Measurements from ENCODE around the gene HTR5A.
"Not testable (repeated sequence)": the region's sequence is repeated elsewhere in the genome, so short reads cannot be mapped to it uniquely, and the experiment has no call there.

The HTR5A gene

GRCh38 chr7:155069992-155070751 lies at the start of gene HTR5A:
HTR5A (plus strand) TSS chr7:155070324; CDS start chr7:155070900, 576 bp downstream.
- H3K4me1 ChIP-seq (ENCODE audit: control insufficient read depth, insufficient read depth, low read length) = no peaks in the 10 kb centered on the region; the same call in 1 of the 2 replicates
- H3K4me3 ChIP-seq (ENCODE audit: low read depth, low read length) = peak within 1 kb of the TSS; percentile 58
- no peaks in the 10 kb centered on the region for H3K9me3 ChIP-seq (ENCODE audit: control insufficient read depth, insufficient read depth, low read length)
- H3K36me3 ChIP-seq (ENCODE audit: control insufficient read depth, insufficient read depth, low read length) = no peaks in the 10 kb centered on the region
- peaks cover 27% of the 10 kb centered on the region for H3K27me3 ChIP-seq (ENCODE audit: control insufficient read depth, insufficient read depth, low read length)
- H3K9ac ChIP-seq (ENCODE audit: low read depth, low read length) = no peak within 1 kb of the TSS
- H3K27ac ChIP-seq (ENCODE audit: low read depth, low read length) = no peak within 1 kb of the TSS

GRCh38 chr7:155020996-155021395 lies 49.1 kb upstream of the HTR5A start:
- no peaks in the 10 kb centered on the region for H3K4me1 ChIP-seq (ENCODE audit: control insufficient read depth, insufficient read depth, low read length)
- H3K27me3 ChIP-seq (ENCODE audit: control insufficient read depth, insufficient read depth, low read length) = no peaks in the 10 kb centered on the region
- H3K36me3 ChIP-seq (ENCODE audit: control insufficient read depth, insufficient read depth, low read length) = no peaks in the 10 kb centered on the region
- no peak overlapping the region for H3K27ac ChIP-seq (ENCODE audit: low read depth, low read length)
- H3K4me3 ChIP-seq (ENCODE audit: low read depth, low read length) = no peak overlapping the region
- no peaks in the 10 kb centered on the region for H3K9me3 ChIP-seq (ENCODE audit: control insufficient read depth, insufficient read depth, low read length)
- H3K9ac ChIP-seq (ENCODE audit: low read depth, low read length) = no peak overlapping the region

- no peaks in the 10 kb centered on the region for H3K36me3 ChIP-seq (ENCODE audit: control insufficient read depth, insufficient read depth, low read length)
- H3K27me3 ChIP-seq (ENCODE audit: control insufficient read depth, insufficient read depth, low read length) = no peaks in the 10 kb centered on the region
- H3K27ac ChIP-seq (ENCODE audit: low read depth, low read length) = no peak overlapping the region
- H3K4me1 ChIP-seq (ENCODE audit: control insufficient read depth, insufficient read depth, low read length) = no peaks in the 10 kb centered on the region
- H3K9ac ChIP-seq (ENCODE audit: low read depth, low read length) = no peak overlapping the region
- no peaks in the 10 kb centered on the region for H3K9me3 ChIP-seq (ENCODE audit: control insufficient read depth, insufficient read depth, low read length)
- H3K4me3 ChIP-seq (ENCODE audit: low read depth, low read length) = no peak overlapping the region
These were observed 48.4 kb upstream of the HTR5A start for GRCh38 chr7:155021699-155022145.

GRCh38 chr7:155027879-155028278 lies 42.2 kb upstream of the HTR5A start:
- no peaks in the 10 kb centered on the region for H3K27me3 ChIP-seq (ENCODE audit: control insufficient read depth, insufficient read depth, low read length)
- H3K36me3 ChIP-seq (ENCODE audit: control insufficient read depth, insufficient read depth, low read length) = no peaks in the 10 kb centered on the region
- H3K4me3 ChIP-seq (ENCODE audit: low read depth, low read length) = no peak overlapping the region
- H3K27ac ChIP-seq (ENCODE audit: low read depth, low read length) = peak overlapping the region; percentile 76
- no peaks in the 10 kb centered on the region for H3K9me3 ChIP-seq (ENCODE audit: control insufficient read depth, insufficient read depth, low read length)
- peaks cover 7% of the 10 kb centered on the region for H3K4me1 ChIP-seq (ENCODE audit: control insufficient read depth, insufficient read depth, low read length)
- no peak overlapping the region for H3K9ac ChIP-seq (ENCODE audit: low read depth, low read length)

GRCh38 chr7:155032978-155033377 lies 37.1 kb upstream of the HTR5A start:
- Histone ChIP-seq H3K4me3 (ENCODE audit: low read depth, low read length) (no peak overlapping the region), H3K4me1 (ENCODE audit: control insufficient read depth, insufficient read depth, low read length) (no peaks in the 10 kb centered on the region), H3K36me3 (ENCODE audit: control insufficient read depth, insufficient read depth, low read length) (no peaks in the 10 kb centered on the region), H3K27me3 (ENCODE audit: control insufficient read depth, insufficient read depth, low read length) (no peaks in the 10 kb centered on the region), H3K9ac (ENCODE audit: low read depth, low read length) (no peak overlapping the region), H3K9me3 (ENCODE audit: control insufficient read depth, insufficient read depth, low read length) (no peaks in the 10 kb centered on the region), H3K27ac (ENCODE audit: low read depth, low read length) (no peak overlapping the region)

- not testable (repeated sequence) for H3K9ac ChIP-seq (ENCODE audit: low read depth, low read length); H3K4me1 ChIP-seq (ENCODE audit: control insufficient read depth, insufficient read depth, low read length); H3K27me3 ChIP-seq (ENCODE audit: control insufficient read depth, insufficient read depth, low read length)
These were observed 35.6 kb upstream of the HTR5A start for GRCh38 chr7:155034495-155034894.

GRCh38 chr7:155038335-155038734 lies 31.8 kb upstream of the HTR5A start:
- no peaks in the 10 kb centered on the region for H3K4me1 ChIP-seq (ENCODE audit: control insufficient read depth, insufficient read depth, low read length)
- H3K4me3 ChIP-seq (ENCODE audit: low read depth, low read length) = no peak overlapping the region
- no peak overlapping the region for H3K27ac ChIP-seq (ENCODE audit: low read depth, low read length)
- H3K9me3 ChIP-seq (ENCODE audit: control insufficient read depth, insufficient read depth, low read length) = no peaks in the 10 kb centered on the region
- H3K27me3 ChIP-seq (ENCODE audit: control insufficient read depth, insufficient read depth, low read length) = no peaks in the 10 kb centered on the region
- H3K9ac ChIP-seq (ENCODE audit: low read depth, low read length) = no peak overlapping the region
- H3K36me3 ChIP-seq (ENCODE audit: control insufficient read depth, insufficient read depth, low read length) = no peaks in the 10 kb centered on the region

More at GRCh38 chr7:155034495-155034894, 35.6 kb upstream of the HTR5A start:
- not testable (repeated sequence) for H3K27ac ChIP-seq (ENCODE audit: low read depth, low read length); H3K4me3 ChIP-seq (ENCODE audit: low read depth, low read length); H3K36me3 ChIP-seq (ENCODE audit: control insufficient read depth, insufficient read depth, low read length); H3K9me3 ChIP-seq (ENCODE audit: control insufficient read depth, insufficient read depth, low read length)

- H3K36me3 ChIP-seq (ENCODE audit: control insufficient read depth, insufficient read depth, low read length) = no peaks in the 10 kb centered on the region
- H3K27me3 ChIP-seq (ENCODE audit: control insufficient read depth, insufficient read depth, low read length) = no peaks in the 10 kb centered on the region
- H3K9me3 ChIP-seq (ENCODE audit: control insufficient read depth, insufficient read depth, low read length) = no peaks in the 10 kb centered on the region
- no peak overlapping the region for H3K4me3 ChIP-seq (ENCODE audit: low read depth, low read length)
- H3K27ac ChIP-seq (ENCODE audit: low read depth, low read length) = no peak overlapping the region
- no peak overlapping the region for H3K9ac ChIP-seq (ENCODE audit: low read depth, low read length)
- H3K4me1 ChIP-seq (ENCODE audit: control insufficient read depth, insufficient read depth, low read length) = no peaks in the 10 kb centered on the region
These were observed 26.4 kb upstream of the HTR5A start for GRCh38 chr7:155043756-155044155.

GRCh38 chr7:155048006-155048405 lies 22.1 kb upstream of the HTR5A start:
- H3K9me3 ChIP-seq (ENCODE audit: control insufficient read depth, insufficient read depth, low read length) = no peaks in the 10 kb centered on the region
- no peak overlapping the region for H3K9ac ChIP-seq (ENCODE audit: low read depth, low read length)
- H3K27me3 ChIP-seq (ENCODE audit: control insufficient read depth, insufficient read depth, low read length) = no peaks in the 10 kb centered on the region
- H3K36me3 ChIP-seq (ENCODE audit: control insufficient read depth, insufficient read depth, low read length) = no peaks in the 10 kb centered on the region
- no peak overlapping the region for H3K27ac ChIP-seq (ENCODE audit: low read depth, low read length)
- no peaks in the 10 kb centered on the region for H3K4me1 ChIP-seq (ENCODE audit: control insufficient read depth, insufficient read depth, low read length)
- H3K4me3 ChIP-seq (ENCODE audit: low read depth, low read length) = no peak overlapping the region

- Histone ChIP-seq H3K9ac (ENCODE audit: low read depth, low read length) (no peak overlapping the region), H3K4me1 (ENCODE audit: control insufficient read depth, insufficient read depth, low read length) (no peaks in the 10 kb centered on the region), H3K9me3 (ENCODE audit: control insufficient read depth, insufficient read depth, low read length) (no peaks in the 10 kb centered on the region), H3K27ac (ENCODE audit: low read depth, low read length) (no peak overlapping the region), H3K27me3 (ENCODE audit: control insufficient read depth, insufficient read depth, low read length) (no peaks in the 10 kb centered on the region), H3K36me3 (ENCODE audit: control insufficient read depth, insufficient read depth, low read length) (no peaks in the 10 kb centered on the region), H3K4me3 (ENCODE audit: low read depth, low read length) (no peak overlapping the region)
These were observed 18.8 kb upstream of the HTR5A start for GRCh38 chr7:155051355-155051754.

GRCh38 chr7:155053002-155053401 lies 17.1 kb upstream of the HTR5A start:
- Histone ChIP-seq H3K4me1 (ENCODE audit: control insufficient read depth, insufficient read depth, low read length) (no peaks in the 10 kb centered on the region), H3K27ac (ENCODE audit: low read depth, low read length) (no peak overlapping the region), H3K4me3 (ENCODE audit: low read depth, low read length) (no peak overlapping the region), H3K36me3 (ENCODE audit: control insufficient read depth, insufficient read depth, low read length) (no peaks in the 10 kb centered on the region), H3K9ac (ENCODE audit: low read depth, low read length) (no peak overlapping the region), H3K9me3 (ENCODE audit: control insufficient read depth, insufficient read depth, low read length) (no peaks in the 10 kb centered on the region), H3K27me3 (ENCODE audit: control insufficient read depth, insufficient read depth, low read length) (no peaks in the 10 kb centered on the region)
